ENCODE data around the gene TNFAIP6.
A peak's percentile ranks its signal among the peaks of the same experiment; 100 is the strongest.
"Not testable (repeated sequence)": the region's sequence is repeated elsewhere in the genome, so short reads cannot be mapped to it uniquely, and the experiment has no call there.

Gene TNFAIP6

GRCh38 chr2:151357359-151357758 lies at the start of gene TNFAIP6:
Gene TNFAIP6 (plus strand): TSS chr2:151357592. CDS start chr2:151357667, 75 bp downstream.
- Histone ChIP-seq H3K9me3 (ENCODE audit: control insufficient read depth, insufficient read depth, low read depth, low read length) (no peaks in the 10 kb centered on the region), H3K36me3 (ENCODE audit: control insufficient read depth in 2 of 2, insufficient read depth in 1 of 2, low read length in 2 of 2) (no peaks in the 10 kb centered on the region), H3K4me3 (ENCODE audit: low read depth, low read length) (no peak within 1 kb of the TSS), H3K4me1 (ENCODE audit: control insufficient read depth, insufficient read depth, low read length) (no peaks in the 10 kb centered on the region), H3K27ac (ENCODE audit: extremely low read depth, low read depth, low read length) (no peak within 1 kb of the TSS)
- POLR2A ChIA-PET = no interaction called here
- TF ChIP-seq ZNF660 (tag by site-specific recombination; IDR thresholded peaks at IDR 0.05) (peak; percentile 74), BCL11A (tag by site-specific recombination; IDR thresholded peaks at IDR 0.05; ENCODE audit: low read depth) (no peak)
- CTCF ChIA-PET = no interaction called here

- H3K27ac ChIP-seq (ENCODE audit: extremely low read depth, low read depth, low read length); H3K4me3 ChIP-seq (ENCODE audit: low read depth, low read length); H3K9me3 ChIP-seq (ENCODE audit: control insufficient read depth, insufficient read depth, low read depth, low read length); H3K4me1 ChIP-seq (ENCODE audit: control insufficient read depth, insufficient read depth, low read length); POLR2A ChIA-PET; H3K36me3 ChIP-seq (ENCODE audit: control insufficient read depth in 2 of 2, insufficient read depth in 1 of 2, low read length in 2 of 2): not testable (repeated sequence)
- CTCF ChIA-PET = interaction anchor here (0.6 kb wide), 1 partner anchor 66 kb away, joined by 4 read pairs; no protein-coding TSS in a partner anchor
Observed at GRCh38 chr2:151310313-151310712, 47.1 kb upstream of the TNFAIP6 start.

GRCh38 chr2:151312440-151312839 lies 45.0 kb upstream of the TNFAIP6 start:
- H3K4me3 ChIP-seq (ENCODE audit: low read depth, low read length); H3K4me1 ChIP-seq (ENCODE audit: control insufficient read depth, insufficient read depth, low read length); H3K36me3 ChIP-seq (ENCODE audit: control insufficient read depth in 2 of 2, insufficient read depth in 1 of 2, low read length in 2 of 2); H3K9me3 ChIP-seq (ENCODE audit: control insufficient read depth, insufficient read depth, low read depth, low read length); POLR2A ChIA-PET; H3K27ac ChIP-seq (ENCODE audit: extremely low read depth, low read depth, low read length); CTCF ChIA-PET: not testable (repeated sequence)

- Histone ChIP-seq H3K4me3 (ENCODE audit: low read depth, low read length) (no peak overlapping the region), H3K9me3 (ENCODE audit: control insufficient read depth, insufficient read depth, low read depth, low read length) (no peaks in the 10 kb centered on the region), H3K36me3 (ENCODE audit: control insufficient read depth in 2 of 2, insufficient read depth in 1 of 2, low read length in 2 of 2) (no peaks in the 10 kb centered on the region), H3K4me1 (ENCODE audit: control insufficient read depth, insufficient read depth, low read length) (no peaks in the 10 kb centered on the region), H3K27ac (ENCODE audit: extremely low read depth, low read depth, low read length) (no peak overlapping the region)
- ChIA-PET POLR2A (no interaction called here), CTCF (no interaction called here)
- no peak for TF ChIP-seq ZNF274 (IDR thresholded peaks at IDR 0.05; ENCODE audit: low read length)
- TF ChIP-seq ZNF274 (tag by site-specific recombination; IDR thresholded peaks at IDR 0.05; ENCODE audit: borderline replicate concordance) = no peak
- TF ChIP-seq ZNF561 (tag by site-specific recombination; IDR thresholded peaks at IDR 0.05; ENCODE audit: borderline replicate concordance) = no peak
- no peak for TF ChIP-seq ZNF2 (tag by site-specific recombination; IDR thresholded peaks at IDR 0.05)
- no peak for TF ChIP-seq FEZF1 (tag by site-specific recombination; IDR thresholded peaks at IDR 0.05)
- no peak for TF ChIP-seq BCL11B (tag by site-specific recombination; IDR thresholded peaks at IDR 0.05; ENCODE audit: low read depth)
- TF ChIP-seq INSM2 (tag by site-specific recombination; IDR thresholded peaks at IDR 0.05) = no peak
- no peak for TF ChIP-seq OSR2 (tag by site-specific recombination; IDR thresholded peaks at IDR 0.05)
- no peak for TF ChIP-seq ZBTB10 (tag by site-specific recombination; IDR thresholded peaks at IDR 0.05)
- TF ChIP-seq ZIC2 (tag by site-specific recombination; IDR thresholded peaks at IDR 0.05) = no peak
- TF ChIP-seq ZNF302 (tag by site-specific recombination; IDR thresholded peaks at IDR 0.05; ENCODE audit: low read depth) = no peak
- TF ChIP-seq ZNF221 (tag by site-specific recombination; IDR thresholded peaks at IDR 0.05; ENCODE audit: borderline replicate concordance) = no peak
- no peak for TF ChIP-seq TCF7L2 (IDR thresholded peaks at IDR 0.05; ENCODE audit: borderline replicate concordance, low read depth, low read length)
- no peak for TF ChIP-seq ZNF404 (tag by site-specific recombination; IDR thresholded peaks at IDR 0.05)
- no peak for TF ChIP-seq BCL6B (tag by site-specific recombination; IDR thresholded peaks at IDR 0.05)
- TF ChIP-seq GLIS1 (tag by site-specific recombination; IDR thresholded peaks at IDR 0.05) = no peak
- no peak for TF ChIP-seq ZBTB49 (tag by site-specific recombination; IDR thresholded peaks at IDR 0.05; ENCODE audit: low read depth)
- TF ChIP-seq ZNF707 (tag by site-specific recombination; IDR thresholded peaks at IDR 0.05) = no peak
- TF ChIP-seq ZFP3 (tag by site-specific recombination; IDR thresholded peaks at IDR 0.05; ENCODE audit: low read depth) = no peak
Observed at GRCh38 chr2:151315381-151315903, 42.0 kb upstream of the TNFAIP6 start.
